Measurements from ENCODE around the gene HIPK2. TPM values are rescaled to one million over a fixed set of nuclear protein-coding genes. Genes with fewer than 3 reads are reported as not detected.

Gene HIPK2
- total RNA-seq, 1 donor from 2014 or later, result 72.3 TPM

DNA sequence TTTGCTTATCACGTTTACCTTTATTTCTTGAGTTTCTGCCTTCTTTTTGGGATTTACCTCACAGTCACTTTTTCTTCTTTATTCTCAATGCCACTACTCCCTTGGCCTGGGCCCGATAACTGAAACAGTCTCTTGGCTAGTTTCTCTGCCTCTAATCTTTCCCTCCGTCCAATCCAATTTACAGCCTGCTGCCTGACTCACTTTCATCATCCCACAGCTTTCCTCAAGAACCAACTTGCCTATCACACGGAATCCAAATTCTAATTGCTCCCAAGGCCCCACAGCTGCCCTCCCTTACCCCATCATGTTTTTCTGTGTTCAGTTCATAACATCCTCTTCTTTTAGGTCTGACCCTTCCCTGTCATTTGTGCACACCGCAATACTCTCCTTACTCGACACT, 121.4 kb downstream of the HIPK2 start:
- Mint-ChIP-seq H3K27me3 (ENCODE audit: low read depth) (no peaks in the 10 kb centered on the region), H3K9me3 (ENCODE audit: low read depth) (no peaks in the 10 kb centered on the region), H3K36me3 (ENCODE audit: low read depth) (peaks cover 13% of the 10 kb centered on the region), H3K4me3 (ENCODE audit: unreplicated experiment) (no peak overlapping the region), H3K4me1 (ENCODE audit: low read depth) (peaks cover 52% of the 10 kb centered on the region), H3K27ac (ENCODE audit: unreplicated experiment) (peak overlapping the region; percentile 2)
- no peak for TF ChIP-seq CTCF (IDR thresholded peaks at IDR 0.05)
- DNase-seq (ENCODE audit: low spot score), result no peak

DNA sequence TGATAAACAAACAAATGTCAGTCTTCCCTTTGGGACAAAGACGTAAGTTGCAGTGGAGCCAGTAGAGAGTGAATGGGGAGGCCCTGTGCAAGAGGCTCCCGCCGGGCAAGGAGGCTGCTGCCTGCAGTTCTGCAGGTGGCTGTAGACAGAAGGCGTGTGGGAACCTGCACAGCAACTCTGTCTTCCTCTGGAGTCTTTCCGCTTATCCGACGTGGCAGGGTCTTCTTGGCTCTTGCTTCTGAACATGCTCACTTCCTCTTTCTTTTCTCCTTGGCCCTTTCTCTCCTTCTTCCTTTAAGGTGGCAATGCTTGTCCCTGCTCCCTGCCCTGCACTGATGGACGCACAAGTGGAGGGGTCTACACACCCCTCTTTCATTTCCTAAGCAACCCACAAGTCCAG, 122.5 kb downstream of the HIPK2 start:
- no peak for DNase-seq (ENCODE audit: low spot score)
- Mint-ChIP-seq H3K27ac (ENCODE audit: unreplicated experiment) (no peak overlapping the region), H3K4me3 (ENCODE audit: unreplicated experiment) (no peak overlapping the region), H3K9me3 (ENCODE audit: low read depth) (no peaks in the 10 kb centered on the region), H3K4me1 (ENCODE audit: low read depth) (peaks cover 50% of the 10 kb centered on the region), H3K27me3 (ENCODE audit: low read depth) (no peaks in the 10 kb centered on the region), H3K36me3 (ENCODE audit: low read depth) (peaks cover 13% of the 10 kb centered on the region)
- TF ChIP-seq CTCF (IDR thresholded peaks at IDR 0.05), result no peak

- no peak for DNase-seq (ENCODE audit: low spot score)
- H3K36me3 Mint-ChIP-seq (ENCODE audit: low read depth), result peaks cover 13% of the 10 kb centered on the region
- no peaks in the 10 kb centered on the region for H3K9me3 Mint-ChIP-seq (ENCODE audit: low read depth)
- no peaks in the 10 kb centered on the region for H3K27me3 Mint-ChIP-seq (ENCODE audit: low read depth)
- no peak overlapping the region for H3K27ac Mint-ChIP-seq (ENCODE audit: unreplicated experiment)
- peaks cover 45% of the 10 kb centered on the region for H3K4me1 Mint-ChIP-seq (ENCODE audit: low read depth)
- no peak for TF ChIP-seq CTCF (IDR thresholded peaks at IDR 0.05)
- no peak overlapping the region for H3K4me3 Mint-ChIP-seq (ENCODE audit: unreplicated experiment)
Observed at GRCh38 chr7:139654276-139655181, 123.3 kb downstream of the HIPK2 start.

DNA sequence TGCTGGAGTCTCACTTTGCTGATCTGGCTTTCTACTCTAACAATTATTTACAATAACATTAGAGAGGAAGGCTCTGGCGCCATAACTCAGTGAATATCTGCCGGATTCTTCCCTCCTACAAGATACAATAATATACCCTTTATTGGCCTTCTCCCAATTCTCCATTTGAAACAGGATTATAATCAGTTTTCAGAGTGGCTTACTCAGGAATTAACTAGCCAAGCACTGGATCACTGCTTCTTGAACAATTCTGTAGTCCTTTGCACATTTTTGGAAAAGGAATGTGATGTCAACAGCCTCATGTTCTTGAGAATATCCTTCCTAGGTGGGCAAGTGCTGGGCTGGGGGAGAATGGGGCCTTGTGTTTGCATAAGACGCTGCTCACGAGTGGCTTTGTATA, 125.9 kb downstream of the HIPK2 start:
- Mint-ChIP-seq H3K9me3 (ENCODE audit: low read depth) (no peaks in the 10 kb centered on the region), H3K4me1 (ENCODE audit: low read depth) (peaks cover 56% of the 10 kb centered on the region), H3K4me3 (ENCODE audit: unreplicated experiment) (no peak overlapping the region), H3K36me3 (ENCODE audit: low read depth) (peaks cover 10% of the 10 kb centered on the region), H3K27ac (ENCODE audit: unreplicated experiment) (no peak overlapping the region), H3K27me3 (ENCODE audit: low read depth) (no peaks in the 10 kb centered on the region)
- TF ChIP-seq CTCF (IDR thresholded peaks at IDR 0.05), result no peak
- no peak for DNase-seq (ENCODE audit: low spot score)

DNA sequence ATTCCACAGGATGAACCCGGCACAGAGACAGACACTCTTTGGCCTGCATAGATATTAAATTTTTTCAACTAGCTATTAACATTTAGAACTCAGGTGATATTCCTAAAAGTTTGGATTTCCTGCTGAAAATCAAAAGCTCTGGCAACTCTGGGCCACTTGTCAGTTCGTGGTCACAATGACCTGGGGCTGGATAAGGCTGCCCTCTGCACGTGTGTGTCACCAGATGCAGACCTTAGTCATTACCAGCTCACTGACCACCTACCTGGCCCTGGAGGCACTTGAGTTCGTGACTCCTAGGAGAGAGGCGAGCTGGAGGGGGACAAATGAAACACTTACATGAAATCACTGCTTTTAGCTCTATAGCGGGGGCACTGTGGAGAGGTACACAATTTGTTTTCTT, 126.5 kb downstream of the HIPK2 start:
- no peak for TF ChIP-seq CTCF (IDR thresholded peaks at IDR 0.05)
- H3K27ac Mint-ChIP-seq (ENCODE audit: unreplicated experiment), result peak overlapping the region; percentile 41
- no peak overlapping the region for H3K4me3 Mint-ChIP-seq (ENCODE audit: unreplicated experiment)
- no peaks in the 10 kb centered on the region for H3K27me3 Mint-ChIP-seq (ENCODE audit: low read depth)
- no peak for DNase-seq (ENCODE audit: low spot score)
- H3K9me3 Mint-ChIP-seq (ENCODE audit: low read depth), result no peaks in the 10 kb centered on the region
- H3K4me1 Mint-ChIP-seq (ENCODE audit: low read depth), result peaks cover 57% of the 10 kb centered on the region
- peaks cover 8% of the 10 kb centered on the region for H3K36me3 Mint-ChIP-seq (ENCODE audit: low read depth)
